ENCODE data around the gene ZNF514.

DNA sequence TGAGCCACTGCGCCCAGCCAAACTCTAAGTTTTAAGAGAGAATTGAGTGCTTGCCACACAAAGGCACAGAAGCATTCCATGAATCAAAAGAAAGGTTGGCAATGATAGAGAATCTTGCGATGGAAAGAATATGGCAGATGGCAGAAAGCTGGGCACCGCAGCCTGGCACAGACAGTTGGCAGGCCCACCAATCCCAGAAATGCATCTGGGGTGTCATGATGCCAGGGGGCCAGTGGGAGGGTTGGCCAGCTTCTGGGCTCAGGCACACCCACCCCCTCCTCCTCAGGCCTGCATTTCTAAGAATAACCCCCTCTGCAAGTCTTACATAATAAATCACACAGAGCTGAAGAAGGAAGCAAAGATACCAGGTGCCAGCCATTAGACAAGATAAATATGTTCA lies 25.5 kb upstream of the ZNF514 start:
- TF ChIP-seq POLR2A (IDR thresholded peaks at IDR 0.05) = no peak
- TF ChIP-seq, protein P1, sequence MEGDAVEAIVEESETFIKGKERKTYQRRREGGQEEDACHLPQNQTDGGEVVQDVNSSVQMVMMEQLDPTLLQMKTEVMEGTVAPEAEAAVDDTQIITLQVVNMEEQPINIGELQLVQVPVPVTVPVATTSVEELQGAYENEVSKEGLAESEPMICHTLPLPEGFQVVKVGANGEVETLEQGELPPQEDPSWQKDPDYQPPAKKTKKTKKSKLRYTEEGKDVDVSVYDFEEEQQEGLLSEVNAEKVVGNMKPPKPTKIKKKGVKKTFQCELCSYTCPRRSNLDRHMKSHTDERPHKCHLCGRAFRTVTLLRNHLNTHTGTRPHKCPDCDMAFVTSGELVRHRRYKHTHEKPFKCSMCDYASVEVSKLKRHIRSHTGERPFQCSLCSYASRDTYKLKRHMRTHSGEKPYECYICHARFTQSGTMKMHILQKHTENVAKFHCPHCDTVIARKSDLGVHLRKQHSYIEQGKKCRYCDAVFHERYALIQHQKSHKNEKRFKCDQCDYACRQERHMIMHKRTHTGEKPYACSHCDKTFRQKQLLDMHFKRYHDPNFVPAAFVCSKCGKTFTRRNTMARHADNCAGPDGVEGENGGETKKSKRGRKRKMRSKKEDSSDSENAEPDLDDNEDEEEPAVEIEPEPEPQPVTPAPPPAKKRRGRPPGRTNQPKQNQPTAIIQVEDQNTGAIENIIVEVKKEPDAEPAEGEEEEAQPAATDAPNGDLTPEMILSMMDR (IDR thresholded peaks at IDR 0.05) = no peak
